Fibroblast of mammary gland (primary cell): Measurements from ENCODE around the gene PSMB5.

ENCODE experiments used
- DNase-seq: peaks from one replicate; pipeline ENCODE4 v3.0.0-alpha.2; 2010; ENCODE audit warnings: low read depth
- H3K4me3 ChIP-seq: 2 replicates; pipeline ENCODE4 v1.5.1; 2011; ENCODE audit warnings: low read depth, mild to moderate bottlenecking, low read length, moderate library complexity; ENCODE audit not compliant: control insufficient read depth
- CTCF ChIP-seq: conservative IDR thresholded peaks from 2 replicates; pipeline ENCODE4 v1.5.1; 2011; ENCODE audit warnings: low read depth, low read length, inconsistent platforms; ENCODE audit not compliant: control insufficient read depth, insufficient read depth

PSMB5 gene

GRCh38 chr14:23055147-23055550 lies 20.4 kb upstream of the PSMB5 start:
- no peak for DNase-seq
- H3K4me3 ChIP-seq: no peak overlapping the region
- TF ChIP-seq CTCF: no peak

GRCh38 chr14:23054000-23054811 lies 19.5 kb upstream of the PSMB5 start:
- no peak overlapping the region for H3K4me3 ChIP-seq
- no peak for DNase-seq
- peak; percentile 24 for TF ChIP-seq CTCF

- no peak overlapping the region for H3K4me3 ChIP-seq
- TF ChIP-seq CTCF: no peak
- DNase-seq: no peak
These were observed 18.7 kb upstream of the PSMB5 start for GRCh38 chr14:23053426-23053825.

- H3K4me3 ChIP-seq: no peak overlapping the region
- TF ChIP-seq CTCF: no peak
- no peak for DNase-seq
These were observed 18.0 kb upstream of the PSMB5 start for GRCh38 chr14:23052671-23053070.

GRCh38 chr14:23052182-23052623 lies 17.5 kb upstream of the PSMB5 start:
- no peak for DNase-seq
- no peak overlapping the region for H3K4me3 ChIP-seq
- TF ChIP-seq CTCF: peak; percentile 13

- DNase-seq: no peak
- no peak overlapping the region for H3K4me3 ChIP-seq
- TF ChIP-seq CTCF: no peak
These were observed 16.7 kb upstream of the PSMB5 start for GRCh38 chr14:23051141-23052057.
